KBM-7 (cell line): ENCODE results near the gene TBCD.

Experiments used
- DNase-seq: peaks from one replicate; pipeline ENCODE4 v3.0.0-alpha.2; 2015
- in situ Hi-C: fragments of 300-500 bp; cut with MboI; formaldehyde crosslinking; loops from 2 replicates; pipeline ENCODE4 v1.14.3; 2020; ENCODE audit warnings: low sequenced_read_pairs, low pct_unique_long_range_greater_than_20kb, mixed read lengths

TBCD gene

GRCh38 chr17:82821554-82821953, 69.7 kb downstream of the TBCD start:
- in situ Hi-C loops = no loop called here
- no peak for DNase-seq

GRCh38 chr17:82822281-82822680, 70.4 kb downstream of the TBCD start:
- in situ Hi-C loops = no loop called here

DNA sequence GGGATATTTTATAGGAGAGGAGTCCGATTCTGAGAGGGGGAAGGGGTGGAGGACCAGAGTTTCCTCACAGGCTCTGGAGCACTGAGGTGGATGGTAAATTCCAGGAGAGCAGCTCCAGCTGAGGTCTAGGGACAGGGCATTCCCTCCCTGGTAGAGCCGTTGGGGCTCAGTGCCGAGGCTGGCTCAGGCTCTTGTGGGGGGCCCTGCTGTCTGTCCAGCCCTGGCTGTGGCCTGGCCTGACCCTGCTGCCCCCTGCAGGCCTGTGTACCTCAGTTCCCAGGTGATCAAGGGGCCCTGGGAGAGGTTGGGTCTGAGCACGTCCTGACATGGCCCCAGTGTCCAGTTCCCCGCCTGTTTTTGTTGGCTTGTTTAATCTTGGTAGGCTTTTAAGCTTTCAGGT, 71.1 kb downstream of the TBCD start:
- in situ Hi-C loops = no loop called here
- no peak for DNase-seq

More at GRCh38 chr17:82822281-82822680, 70.4 kb downstream of the TBCD start:
- no peak for DNase-seq

- in situ Hi-C loops = no loop called here
- no peak for DNase-seq
Observed at GRCh38 chr17:82825540-82826124, 73.8 kb downstream of the TBCD start.

- no peak for DNase-seq
- in situ Hi-C loops = no loop called here
Observed at GRCh38 chr17:82826211-82826610, 74.3 kb downstream of the TBCD start.

DNA sequence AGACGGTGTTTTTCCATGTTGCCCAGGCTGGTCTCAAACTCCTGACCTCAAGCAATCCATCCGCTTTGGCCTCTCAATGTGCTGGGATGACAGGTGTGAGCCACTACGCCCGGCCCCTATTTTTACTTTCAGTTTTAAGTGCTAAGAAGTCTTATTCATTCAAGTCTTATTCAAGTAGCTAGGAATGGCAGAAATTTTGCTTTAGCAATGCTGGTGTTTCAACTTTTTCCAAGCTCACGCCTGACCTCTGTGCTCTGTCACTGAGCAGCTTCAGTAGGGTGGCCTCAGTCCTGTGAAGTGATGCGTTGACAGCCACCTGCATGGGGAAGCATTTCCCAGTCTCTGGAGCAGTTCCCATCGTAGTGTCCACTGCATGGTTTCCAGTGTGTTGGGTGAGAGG, 75.1 kb downstream of the TBCD start:
- no peak for DNase-seq
- in situ Hi-C loops = no loop called here

DNA sequence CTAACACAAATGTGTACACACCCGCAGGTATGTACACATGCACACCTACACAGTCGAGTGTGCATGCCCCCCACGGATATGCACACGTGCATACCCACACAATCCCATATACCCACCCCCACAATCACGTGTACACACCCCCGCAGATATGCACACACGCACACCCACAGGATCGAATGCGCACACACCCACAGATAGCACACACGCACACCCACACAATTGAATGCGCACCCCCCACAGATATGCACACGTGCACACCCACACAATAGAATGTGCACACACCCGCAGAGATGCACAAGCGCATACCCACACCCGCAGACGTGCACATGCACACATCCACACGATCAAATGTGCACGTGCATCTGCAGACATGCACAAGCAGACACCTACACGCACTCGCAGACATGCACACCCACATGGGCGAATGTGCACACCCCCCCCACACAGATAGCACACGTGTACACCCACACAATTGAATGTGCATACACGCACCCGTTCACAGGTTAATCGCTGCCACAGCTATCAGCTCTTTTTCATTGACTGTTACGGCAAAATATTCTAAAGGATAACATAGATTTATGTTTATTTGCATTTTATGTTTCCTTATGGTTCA, 77.1 kb downstream of the TBCD start:
- DNase-seq = no peak
- in situ Hi-C loops = no loop called here

DNA sequence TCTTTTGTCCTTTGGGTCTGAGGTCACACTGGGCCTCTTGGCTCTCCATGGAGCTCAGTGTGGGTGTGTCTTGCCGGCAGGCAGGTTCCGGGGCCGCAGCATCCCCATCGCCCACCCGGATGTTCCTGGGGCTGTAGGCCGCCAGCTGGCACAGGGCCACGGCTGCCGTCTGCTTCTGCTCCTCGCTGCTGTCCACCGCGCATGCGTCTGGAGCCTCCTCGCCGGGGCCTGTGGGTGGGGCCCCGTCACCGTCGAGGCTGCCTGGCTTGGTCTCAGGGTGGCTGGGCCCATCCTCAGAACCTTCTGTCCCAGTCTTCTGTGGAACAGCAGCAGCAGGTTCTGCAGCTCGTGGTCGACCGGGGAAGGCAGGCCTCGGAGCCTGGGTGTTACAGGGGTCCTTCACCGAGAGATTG, 78.4 kb downstream of the TBCD start:
- in situ Hi-C loops = no loop called here

DNA sequence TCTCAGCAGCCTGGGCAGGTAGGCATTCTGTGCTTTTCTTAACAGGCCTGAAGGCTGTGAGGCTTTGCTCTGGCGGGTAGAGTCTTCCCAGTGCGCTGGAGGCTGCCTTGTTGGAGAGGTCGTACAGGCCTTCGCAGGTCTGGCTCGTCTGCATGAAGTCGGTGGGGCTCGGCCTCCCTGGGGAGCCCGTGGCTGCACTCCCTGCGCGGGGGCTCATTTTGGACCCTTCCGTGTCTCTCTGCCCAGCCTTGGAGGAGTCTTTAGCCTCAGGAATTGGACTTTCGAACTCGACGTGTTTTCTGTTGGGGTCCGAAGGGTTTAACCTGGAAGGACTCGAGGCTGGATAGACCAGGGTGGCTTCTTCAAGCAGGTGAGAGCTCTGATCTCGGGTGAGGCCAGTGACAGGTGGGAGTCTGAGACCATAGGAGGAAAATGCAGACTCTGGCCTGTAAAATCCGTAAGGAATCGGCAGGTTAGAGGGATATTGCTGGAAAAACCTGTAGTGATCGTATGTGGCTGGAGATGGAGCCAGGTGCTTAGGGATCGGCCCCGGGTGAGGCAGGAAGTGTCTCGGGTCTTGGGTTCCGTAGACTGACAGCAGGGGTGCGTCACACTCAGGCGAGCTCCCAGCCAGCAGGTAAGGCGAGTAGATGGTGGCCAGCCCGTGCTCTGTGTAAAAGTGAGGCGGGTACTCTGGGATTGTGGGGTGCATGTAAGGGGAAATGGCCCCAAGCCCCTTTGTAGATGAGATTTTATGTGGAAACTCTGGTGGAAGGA, 79.4 kb downstream of the TBCD start:
- DNase-seq = no peak
- in situ Hi-C loops = no loop called here

More for the DNA sequence above, 78.4 kb downstream of the TBCD start:
- no peak for DNase-seq

GRCh38 chr17:82831818-82832200, 79.9 kb downstream of the TBCD start:
- in situ Hi-C loops = no loop called here
- DNase-seq = no peak

- in situ Hi-C loops = no loop called here
- DNase-seq = no peak
Observed at GRCh38 chr17:82832411-82832810, 80.5 kb downstream of the TBCD start.

- DNase-seq = no peak
- in situ Hi-C loops = no loop called here
Observed at GRCh38 chr17:82832881-82833475, 81.1 kb downstream of the TBCD start.

DNA sequence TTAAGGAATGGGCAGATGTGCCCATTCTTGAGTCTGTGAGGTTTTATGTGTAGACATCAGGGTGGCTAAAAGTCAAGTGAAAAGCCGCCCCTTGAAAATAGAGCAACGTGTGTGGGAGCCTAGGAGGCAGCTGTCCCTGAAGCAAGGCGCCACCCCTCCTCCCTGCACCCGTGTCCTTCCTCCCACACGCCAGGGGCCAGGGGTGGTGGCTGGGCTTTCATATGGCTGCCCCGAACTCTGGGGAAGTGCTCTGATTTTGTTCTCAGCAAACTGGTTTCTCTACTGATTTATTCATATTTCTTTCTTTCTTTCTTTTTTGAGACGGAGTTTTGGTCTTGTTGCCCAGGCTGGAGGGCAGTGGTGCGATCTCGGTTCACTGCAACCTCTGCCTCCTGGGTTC, 83.3 kb downstream of the TBCD start:
- DNase-seq = peak; percentile 59
- in situ Hi-C loops = no loop called here

- no peak for DNase-seq
- in situ Hi-C loops = no loop called here
Observed at GRCh38 chr17:82835766-82836512, 84.1 kb downstream of the TBCD start.

DNA sequence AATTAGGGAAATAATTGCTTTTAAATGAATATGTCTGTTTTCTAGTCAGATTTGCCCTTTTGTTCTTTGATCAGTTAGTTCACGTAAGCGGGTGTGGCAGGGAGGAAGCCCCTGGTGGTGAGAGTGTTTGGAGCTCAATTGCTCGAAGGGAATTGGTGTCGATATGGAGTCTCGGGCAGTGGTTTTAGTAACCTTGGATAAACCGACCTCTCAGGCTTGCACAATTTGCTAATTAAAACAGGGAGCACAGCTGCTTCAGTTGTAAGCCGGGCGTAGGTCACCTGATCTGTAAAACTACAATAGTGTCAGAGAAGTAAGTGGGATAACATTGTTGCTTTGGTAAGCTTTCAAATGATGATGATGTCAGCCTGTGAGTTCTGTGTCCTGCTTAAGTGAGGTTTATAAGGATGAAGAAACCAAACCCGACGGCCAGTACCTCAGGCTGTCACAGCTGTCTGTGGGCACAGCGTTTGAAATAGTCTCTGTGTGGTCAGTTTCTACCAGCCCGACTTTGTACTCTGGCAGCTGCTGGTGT, 85.0 kb downstream of the TBCD start:
- DNase-seq = no peak
- in situ Hi-C loops = no loop called here

GRCh38 chr17:82837586-82838320, 85.9 kb downstream of the TBCD start:
- DNase-seq = peak; percentile 28
- in situ Hi-C loops = no loop called here

- in situ Hi-C loops = no loop called here
Observed at GRCh38 chr17:82838386-82839063, 86.7 kb downstream of the TBCD start.

GRCh38 chr17:82839617-82840292, 87.9 kb downstream of the TBCD start, which contains the start of gene ZNF750:
Gene ZNF750, minus strand, starts transcription at chr17:82840022. Its CDS starts 7,568 bp downstream, at chr17:82832454.
- no peak for DNase-seq
- in situ Hi-C loops = no loop called here

More at GRCh38 chr17:82838386-82839063, 86.7 kb downstream of the TBCD start:
- peak; percentile 58 for DNase-seq
